SK-N-SH (cell line): ENCODE measurements around the gene MBNL2. TPM values are rescaled to one million over a fixed set of nuclear protein-coding genes. Genes with fewer than 3 reads are reported as not detected.

Source experiments
- CTCF ChIA-PET: fragments of 300-600, 350-600 bp; formaldehyde crosslinking; extraction: SDS; loops from one replicate; lab custom pipeline; 2021; lab: Yijun Ruan, JAX
- POLR2A ChIA-PET: fragments of 350-600 bp; sonication (Branson Sonifier 250); formaldehyde crosslinking; extraction: SDS; loops from one replicate; lab custom pipeline; 2020; ENCODE audit warnings: antibody characterized with exemption, inconsistent platforms; lab: Yijun Ruan, JAX
- DNase-seq: peaks from one replicate; pipeline ENCODE4 v3.0.0; 2012
- H2AFZ ChIP-seq: fragments of 200-600 bp; sonication (generic); 2 replicates; pipeline ENCODE4 v1.8.1; 2016; ENCODE audit warnings: antibody characterized with exemption, mild to moderate bottlenecking, low read depth
- H3F3A ChIP-seq: fragments of 200-600 bp; sonication (generic); replicated peaks from 2 replicates; pipeline ENCODE3; 2016; ENCODE audit warnings: antibody characterized with exemption, mild to moderate bottlenecking; ENCODE audit not compliant: insufficient read depth
- H3K27ac ChIP-seq, 2 experiments: fragments of 200-500 bp in 1 of 2; fragments of 200-600 bp in 1 of 2; sonication (Bioruptor generic) in 1 of 2; sonication (generic), shearing (Covaris generic) in 1 of 2; 2 replicates each; pipeline versions ENCODE4 v1.5.1 to v1.6.1; 2014 to 2016; ENCODE audit warnings: low read depth in 2 of 2, inconsistent platforms in 1 of 2, low read length in 1 of 2, mild to moderate bottlenecking in 1 of 2, mixed read lengths in 1 of 2
- H3K27me3 ChIP-seq: fragments of 200-600 bp; sonication (generic), shearing (Covaris generic); 2 replicates; pipeline ENCODE4 v1.6.1; 2016; ENCODE audit warnings: mixed run types; ENCODE audit not compliant: insufficient read depth
- H3K36me3 ChIP-seq, 2 experiments: fragments of 200-500 bp in 1 of 2; fragments of 200-600 bp in 1 of 2; sonication (Bioruptor generic) in 1 of 2; sonication (generic) in 1 of 2; replicated peaks in 1 of 2; 2 replicates each; pipeline versions ENCODE3 to v1.5.1; 2014 to 2016; ENCODE audit warnings: low read length in 1 of 2, mild to moderate bottlenecking in 1 of 2; ENCODE audit not compliant: insufficient read depth in 2 of 2, control insufficient read depth in 1 of 2
- H3K4me1 ChIP-seq, 2 experiments: fragments of 200-500 bp in 1 of 2; fragments of 200-600 bp in 1 of 2; sonication (Bioruptor generic) in 1 of 2; sonication (generic), shearing (Covaris generic) in 1 of 2; 2 replicates each; pipeline versions ENCODE4 v1.5.1 to v1.6.1; 2014 to 2016; ENCODE audit warnings: low read depth in 1 of 2, low read length in 1 of 2, mixed run types in 1 of 2; ENCODE audit not compliant: insufficient read depth in 2 of 2, control insufficient read depth in 1 of 2
- H3K4me2 ChIP-seq: fragments of 200-600 bp; sonication (generic), shearing (Covaris generic); 2 replicates; pipeline ENCODE4 v1.6.1; 2017; ENCODE audit warnings: mixed run types
- H3K4me3 ChIP-seq, 2 experiments: fragments of 200-500 bp in 1 of 2; fragments of 200-600 bp in 1 of 2; sonication (Bioruptor generic) in 1 of 2; sonication (generic), shearing (Covaris generic) in 1 of 2; 2 replicates each; pipeline versions ENCODE4 v1.5.1 to v1.8.1; 2014 to 2016; ENCODE audit warnings: low read depth in 2 of 2, inconsistent platforms in 1 of 2, low read length in 1 of 2, mild to moderate bottlenecking in 1 of 2, mixed read lengths in 1 of 2, moderate library complexity in 1 of 2
- H3K79me2 ChIP-seq: fragments of 200-600 bp; sonication (generic); 2 replicates; pipeline ENCODE4 v1.8.1; 2017; ENCODE audit warnings: mild to moderate bottlenecking; ENCODE audit not compliant: insufficient read depth
- H3K9ac ChIP-seq: fragments of 200-600 bp; sonication (generic); 2 replicates; pipeline ENCODE4 v1.6.1; 2017; ENCODE audit warnings: mixed run types
- H3K9me2 ChIP-seq: fragments of 200-600 bp; sonication (generic); 2 replicates; pipeline ENCODE4 v1.6.1; 2017; ENCODE audit warnings: mixed run types
- H3K9me3 ChIP-seq: fragments of 200-600 bp; sonication (generic); 2 replicates; pipeline ENCODE4 v1.6.1; 2017; ENCODE audit warnings: mixed run types, mild to moderate bottlenecking, moderate library complexity
- H4K20me1 ChIP-seq: fragments of 200-600 bp; sonication (generic); 2 replicates; pipeline ENCODE4 v1.6.1; 2017; ENCODE audit warnings: mild to moderate bottlenecking, mixed run types; ENCODE audit not compliant: insufficient read depth
- EP300 ChIP-seq, 2 experiments: IDR thresholded peaks; 2 replicates each; pipeline versions ENCODE4 v1.4.0 to v1.6.1; 2012; ENCODE audit warnings: borderline replicate concordance in 1 of 2, low read depth in 1 of 2, low read length in 1 of 2
- EZH2phosphoT487 ChIP-seq: fragments of 200-600 bp; sonication (generic); IDR thresholded peaks from 2 replicates; pipeline ENCODE4 v1.6.1; 2017; ENCODE audit warnings: low read depth, mixed run types, mild to moderate bottlenecking, antibody characterized with exemption, moderate library complexity, borderline replicate concordance
- FOSL2 ChIP-seq: IDR thresholded peaks from 2 replicates; pipeline ENCODE4 v1.4.0; 2012; ENCODE audit warnings: low read depth, mild to moderate bottlenecking, moderate library complexity, borderline replicate concordance
- FOXM1 ChIP-seq: IDR thresholded peaks from 2 replicates; pipeline ENCODE4 v1.4.0; 2012; ENCODE audit warnings: low read depth, mild to moderate bottlenecking
- MXI1 ChIP-seq: IDR thresholded peaks from 2 replicates; pipeline ENCODE4 v1.6.1; 2012; ENCODE audit warnings: mild to moderate bottlenecking, low read depth, low read length, improper control_type of control experiment
- NRF1 ChIP-seq: IDR thresholded peaks from 2 replicates; pipeline ENCODE4 v1.6.1; 2012; ENCODE audit warnings: low read depth, mild to moderate bottlenecking, low read length
- POLR2AphosphoS5 ChIP-seq: IDR thresholded peaks from 2 replicates; pipeline ENCODE4 v1.6.1; 2012; ENCODE audit warnings: low read depth, low read length
- RAD21 ChIP-seq: IDR thresholded peaks from 2 replicates; pipeline ENCODE4 v1.6.1; 2012; ENCODE audit warnings: mild to moderate bottlenecking, low read length
- RFX5 ChIP-seq: IDR thresholded peaks from 2 replicates; pipeline ENCODE4 v1.6.1; 2012; ENCODE audit warnings: mild to moderate bottlenecking, improper control_type of control experiment, low read length
- SIN3A ChIP-seq: IDR thresholded peaks from 2 replicates; pipeline ENCODE4 v1.6.1; 2012; ENCODE audit warnings: low read depth, mild to moderate bottlenecking, low read length, moderate library complexity, borderline replicate concordance
- SMC3 ChIP-seq: IDR thresholded peaks from 2 replicates; pipeline ENCODE4 v1.6.1; 2012; ENCODE audit warnings: low read depth, low read length, improper control_type of control experiment
- TCF12 ChIP-seq: IDR thresholded peaks from 2 replicates; pipeline ENCODE4 v1.4.0; 2012
- TEAD4 ChIP-seq: IDR thresholded peaks from 2 replicates; pipeline ENCODE4 v1.4.0; 2012; ENCODE audit warnings: mild to moderate bottlenecking, borderline replicate concordance; ENCODE audit not compliant: insufficient read depth
- WGBS: methylation state at CpG from one replicate; pipeline ENCODE4 v1.1.6; 2017; ENCODE audit warnings: low lambda C conversion rate; 5-methylcytosine and 5-hydroxymethylcytosine counted together
- polyA plus RNA-seq, 3 experiments: library from polyadenylated mRNA; depleted of rRNA; stranded (reverse); fragments of >200 nt; gene quantifications; 2 replicates each; pipeline ENCODE4 v1.2.3, GENCODE V29; 2012
- TF ChIP-seq, protein P1 (sequence below): IDR thresholded peaks from 2 replicates; pipeline ENCODE4; 2012
- TF ChIP-seq, protein P2 (sequence below): IDR thresholded peaks from 2 replicates; pipeline ENCODE4 v1.6.1; 2012; ENCODE audit warnings: mild to moderate bottlenecking, low read depth, low read length, moderate library complexity
- TF ChIP-seq, protein P3 (sequence below): fragments of 200-600 bp; sonication (generic); IDR thresholded peaks from 2 replicates; pipeline ENCODE4 v1.6.1; 2017; ENCODE audit warnings: antibody characterized with exemption, mild to moderate bottlenecking, moderate library complexity
- TF ChIP-seq, protein P4 (sequence below): IDR thresholded peaks from 2 replicates; pipeline ENCODE4 v1.4.0; 2012; ENCODE audit warnings: low read depth, borderline replicate concordance
- TF ChIP-seq, protein P5 (sequence below): IDR thresholded peaks from 2 replicates; pipeline ENCODE4 v1.4.0; 2012; ENCODE audit warnings: low read depth
- TF ChIP-seq, protein P6 (sequence below): fragments of 150-350 bp; IDR thresholded peaks from 2 replicates; pipeline ENCODE4 v1.6.1; 2016; ENCODE audit warnings: mild to moderate bottlenecking, low read depth, low read length
- TF ChIP-seq, protein P7 (sequence below): IDR thresholded peaks from 2 replicates; pipeline ENCODE4 v1.4.0; 2012; ENCODE audit warnings: low read depth, borderline replicate concordance

MBNL2 gene
- polyA plus RNA-seq, 1 of the 3 experiments (the other 2 are of a cell fraction): 24.5 TPM

- Histone ChIP-seq H2AFZ (no peak overlapping the region), H3K9ac (peak overlapping the region; percentile 70), H4K20me1 (no peaks in the 10 kb centered on the region), H3K4me3 (no peak overlapping the region), H3K27me3 (no peaks in the 10 kb centered on the region), H3K36me3 (peaks cover 7 to 36% of the 10 kb centered on the region in 2 experiments), H3F3A (peaks cover 63% of the 10 kb centered on the region), H3K4me1 (peaks cover 31 to 61% of the 10 kb centered on the region in 2 experiments), H3K4me2 (peak overlapping the region; percentile 38), H3K9me3 (no peaks in the 10 kb centered on the region), H3K79me2 (peaks cover 91% of the 10 kb centered on the region), H3K27ac (peak overlapping the region; percentile 82 to 97; a peak in 3 of 4 replicates), H3K9me2 (no peaks in the 10 kb centered on the region)
- ChIA-PET CTCF (interaction anchor here (0.6 to 0.7 kb wide), 2 partner anchors 9 to 41 kb away, joined by 3 read pairs; no protein-coding TSS in a partner anchor), POLR2A (no interaction called here)
- WGBS: 69% methylated on average over 6 of the region's 6 CpGs
- DNase-seq: no peak
- TF ChIP-seq NRF1 (no peak), RAD21 (no peak), EZH2phosphoT487 (no peak), RFX5 (no peak), TCF12 (no peak), EP300 (IDR thresholded peaks at IDR 0.05; ENCODE audit: borderline replicate concordance in 1 of 2, low read depth in 1 of 2, low read length in 1 of 2) (no peak), FOXM1 (no peak), SIN3A (no peak), POLR2AphosphoS5 (no peak), MXI1 (no peak), TEAD4 (no peak), FOSL2 (no peak), SMC3 (no peak)
- TF ChIP-seq, protein P1, sequence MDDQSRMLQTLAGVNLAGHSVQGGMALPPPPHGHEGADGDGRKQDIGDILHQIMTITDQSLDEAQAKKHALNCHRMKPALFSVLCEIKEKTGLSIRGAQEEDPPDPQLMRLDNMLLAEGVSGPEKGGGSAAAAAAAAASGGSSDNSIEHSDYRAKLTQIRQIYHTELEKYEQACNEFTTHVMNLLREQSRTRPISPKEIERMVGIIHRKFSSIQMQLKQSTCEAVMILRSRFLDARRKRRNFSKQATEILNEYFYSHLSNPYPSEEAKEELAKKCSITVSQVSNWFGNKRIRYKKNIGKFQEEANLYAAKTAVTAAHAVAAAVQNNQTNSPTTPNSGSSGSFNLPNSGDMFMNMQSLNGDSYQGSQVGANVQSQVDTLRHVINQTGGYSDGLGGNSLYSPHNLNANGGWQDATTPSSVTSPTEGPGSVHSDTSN: no peak
- TF ChIP-seq, protein P2, sequence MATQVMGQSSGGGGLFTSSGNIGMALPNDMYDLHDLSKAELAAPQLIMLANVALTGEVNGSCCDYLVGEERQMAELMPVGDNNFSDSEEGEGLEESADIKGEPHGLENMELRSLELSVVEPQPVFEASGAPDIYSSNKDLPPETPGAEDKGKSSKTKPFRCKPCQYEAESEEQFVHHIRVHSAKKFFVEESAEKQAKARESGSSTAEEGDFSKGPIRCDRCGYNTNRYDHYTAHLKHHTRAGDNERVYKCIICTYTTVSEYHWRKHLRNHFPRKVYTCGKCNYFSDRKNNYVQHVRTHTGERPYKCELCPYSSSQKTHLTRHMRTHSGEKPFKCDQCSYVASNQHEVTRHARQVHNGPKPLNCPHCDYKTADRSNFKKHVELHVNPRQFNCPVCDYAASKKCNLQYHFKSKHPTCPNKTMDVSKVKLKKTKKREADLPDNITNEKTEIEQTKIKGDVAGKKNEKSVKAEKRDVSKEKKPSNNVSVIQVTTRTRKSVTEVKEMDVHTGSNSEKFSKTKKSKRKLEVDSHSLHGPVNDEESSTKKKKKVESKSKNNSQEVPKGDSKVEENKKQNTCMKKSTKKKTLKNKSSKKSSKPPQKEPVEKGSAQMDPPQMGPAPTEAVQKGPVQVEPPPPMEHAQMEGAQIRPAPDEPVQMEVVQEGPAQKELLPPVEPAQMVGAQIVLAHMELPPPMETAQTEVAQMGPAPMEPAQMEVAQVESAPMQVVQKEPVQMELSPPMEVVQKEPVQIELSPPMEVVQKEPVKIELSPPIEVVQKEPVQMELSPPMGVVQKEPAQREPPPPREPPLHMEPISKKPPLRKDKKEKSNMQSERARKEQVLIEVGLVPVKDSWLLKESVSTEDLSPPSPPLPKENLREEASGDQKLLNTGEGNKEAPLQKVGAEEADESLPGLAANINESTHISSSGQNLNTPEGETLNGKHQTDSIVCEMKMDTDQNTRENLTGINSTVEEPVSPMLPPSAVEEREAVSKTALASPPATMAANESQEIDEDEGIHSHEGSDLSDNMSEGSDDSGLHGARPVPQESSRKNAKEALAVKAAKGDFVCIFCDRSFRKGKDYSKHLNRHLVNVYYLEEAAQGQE: no peak
- TF ChIP-seq, protein P3, sequence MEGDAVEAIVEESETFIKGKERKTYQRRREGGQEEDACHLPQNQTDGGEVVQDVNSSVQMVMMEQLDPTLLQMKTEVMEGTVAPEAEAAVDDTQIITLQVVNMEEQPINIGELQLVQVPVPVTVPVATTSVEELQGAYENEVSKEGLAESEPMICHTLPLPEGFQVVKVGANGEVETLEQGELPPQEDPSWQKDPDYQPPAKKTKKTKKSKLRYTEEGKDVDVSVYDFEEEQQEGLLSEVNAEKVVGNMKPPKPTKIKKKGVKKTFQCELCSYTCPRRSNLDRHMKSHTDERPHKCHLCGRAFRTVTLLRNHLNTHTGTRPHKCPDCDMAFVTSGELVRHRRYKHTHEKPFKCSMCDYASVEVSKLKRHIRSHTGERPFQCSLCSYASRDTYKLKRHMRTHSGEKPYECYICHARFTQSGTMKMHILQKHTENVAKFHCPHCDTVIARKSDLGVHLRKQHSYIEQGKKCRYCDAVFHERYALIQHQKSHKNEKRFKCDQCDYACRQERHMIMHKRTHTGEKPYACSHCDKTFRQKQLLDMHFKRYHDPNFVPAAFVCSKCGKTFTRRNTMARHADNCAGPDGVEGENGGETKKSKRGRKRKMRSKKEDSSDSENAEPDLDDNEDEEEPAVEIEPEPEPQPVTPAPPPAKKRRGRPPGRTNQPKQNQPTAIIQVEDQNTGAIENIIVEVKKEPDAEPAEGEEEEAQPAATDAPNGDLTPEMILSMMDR: no peak
- TF ChIP-seq, protein P4, sequence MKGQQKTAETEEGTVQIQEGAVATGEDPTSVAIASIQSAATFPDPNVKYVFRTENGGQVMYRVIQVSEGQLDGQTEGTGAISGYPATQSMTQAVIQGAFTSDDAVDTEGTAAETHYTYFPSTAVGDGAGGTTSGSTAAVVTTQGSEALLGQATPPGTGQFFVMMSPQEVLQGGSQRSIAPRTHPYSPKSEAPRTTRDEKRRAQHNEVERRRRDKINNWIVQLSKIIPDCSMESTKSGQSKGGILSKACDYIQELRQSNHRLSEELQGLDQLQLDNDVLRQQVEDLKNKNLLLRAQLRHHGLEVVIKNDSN: no peak
- TF ChIP-seq, protein P5, sequence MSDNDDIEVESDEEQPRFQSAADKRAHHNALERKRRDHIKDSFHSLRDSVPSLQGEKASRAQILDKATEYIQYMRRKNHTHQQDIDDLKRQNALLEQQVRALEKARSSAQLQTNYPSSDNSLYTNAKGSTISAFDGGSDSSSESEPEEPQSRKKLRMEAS: no peak
- TF ChIP-seq, protein P6, sequence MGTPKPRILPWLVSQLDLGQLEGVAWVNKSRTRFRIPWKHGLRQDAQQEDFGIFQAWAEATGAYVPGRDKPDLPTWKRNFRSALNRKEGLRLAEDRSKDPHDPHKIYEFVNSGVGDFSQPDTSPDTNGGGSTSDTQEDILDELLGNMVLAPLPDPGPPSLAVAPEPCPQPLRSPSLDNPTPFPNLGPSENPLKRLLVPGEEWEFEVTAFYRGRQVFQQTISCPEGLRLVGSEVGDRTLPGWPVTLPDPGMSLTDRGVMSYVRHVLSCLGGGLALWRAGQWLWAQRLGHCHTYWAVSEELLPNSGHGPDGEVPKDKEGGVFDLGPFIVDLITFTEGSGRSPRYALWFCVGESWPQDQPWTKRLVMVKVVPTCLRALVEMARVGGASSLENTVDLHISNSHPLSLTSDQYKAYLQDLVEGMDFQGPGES: no peak
- TF ChIP-seq, protein P7, sequence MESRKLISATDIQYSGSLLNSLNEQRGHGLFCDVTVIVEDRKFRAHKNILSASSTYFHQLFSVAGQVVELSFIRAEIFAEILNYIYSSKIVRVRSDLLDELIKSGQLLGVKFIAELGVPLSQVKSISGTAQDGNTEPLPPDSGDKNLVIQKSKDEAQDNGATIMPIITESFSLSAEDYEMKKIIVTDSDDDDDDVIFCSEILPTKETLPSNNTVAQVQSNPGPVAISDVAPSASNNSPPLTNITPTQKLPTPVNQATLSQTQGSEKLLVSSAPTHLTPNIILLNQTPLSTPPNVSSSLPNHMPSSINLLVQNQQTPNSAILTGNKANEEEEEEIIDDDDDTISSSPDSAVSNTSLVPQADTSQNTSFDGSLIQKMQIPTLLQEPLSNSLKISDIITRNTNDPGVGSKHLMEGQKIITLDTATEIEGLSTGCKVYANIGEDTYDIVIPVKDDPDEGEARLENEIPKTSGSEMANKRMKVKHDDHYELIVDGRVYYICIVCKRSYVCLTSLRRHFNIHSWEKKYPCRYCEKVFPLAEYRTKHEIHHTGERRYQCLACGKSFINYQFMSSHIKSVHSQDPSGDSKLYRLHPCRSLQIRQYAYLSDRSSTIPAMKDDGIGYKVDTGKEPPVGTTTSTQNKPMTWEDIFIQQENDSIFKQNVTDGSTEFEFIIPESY: no peak
Observed at GRCh38 chr13:97257228-97257755, 35.2 kb downstream of the MBNL2 start.
